SK-N-SH (cell line): ENCODE measurements around the gene CDK6. TPM values are rescaled to one million over a fixed set of nuclear protein-coding genes. Genes with fewer than 3 reads are reported as not detected.

Experiments
- CTCF ChIA-PET: fragments of 300-600, 350-600 bp; formaldehyde crosslinking; extraction: SDS; loops from one replicate; lab custom pipeline; 2021; lab: Yijun Ruan, JAX
- POLR2A ChIA-PET: fragments of 350-600 bp; sonication (Branson Sonifier 250); formaldehyde crosslinking; extraction: SDS; loops from one replicate; lab custom pipeline; 2020; ENCODE audit warnings: antibody characterized with exemption, inconsistent platforms; lab: Yijun Ruan, JAX
- DNase-seq: peaks from one replicate; pipeline ENCODE4 v3.0.0; 2012
- H2AFZ ChIP-seq: fragments of 200-600 bp; sonication (generic); 2 replicates; pipeline ENCODE4 v1.8.1; 2016; ENCODE audit warnings: antibody characterized with exemption, mild to moderate bottlenecking, low read depth
- H3F3A ChIP-seq: fragments of 200-600 bp; sonication (generic); replicated peaks from 2 replicates; pipeline ENCODE3; 2016; ENCODE audit warnings: antibody characterized with exemption, mild to moderate bottlenecking; ENCODE audit not compliant: insufficient read depth
- H3K27ac ChIP-seq, 2 experiments: fragments of 200-500 bp in 1 of 2; fragments of 200-600 bp in 1 of 2; sonication (Bioruptor generic) in 1 of 2; sonication (generic), shearing (Covaris generic) in 1 of 2; 2 replicates each; pipeline versions ENCODE4 v1.5.1 to v1.6.1; 2014 to 2016; ENCODE audit warnings: low read depth in 2 of 2, inconsistent platforms in 1 of 2, low read length in 1 of 2, mild to moderate bottlenecking in 1 of 2, mixed read lengths in 1 of 2
- H3K27me3 ChIP-seq: fragments of 200-600 bp; sonication (generic), shearing (Covaris generic); 2 replicates; pipeline ENCODE4 v1.6.1; 2016; ENCODE audit warnings: mixed run types; ENCODE audit not compliant: insufficient read depth
- H3K36me3 ChIP-seq, 2 experiments: fragments of 200-500 bp in 1 of 2; fragments of 200-600 bp in 1 of 2; sonication (Bioruptor generic) in 1 of 2; sonication (generic) in 1 of 2; replicated peaks in 1 of 2; 2 replicates each; pipeline versions ENCODE3 to v1.5.1; 2014 to 2016; ENCODE audit warnings: low read length in 1 of 2, mild to moderate bottlenecking in 1 of 2; ENCODE audit not compliant: insufficient read depth in 2 of 2, control insufficient read depth in 1 of 2
- H3K4me1 ChIP-seq, 2 experiments: fragments of 200-500 bp in 1 of 2; fragments of 200-600 bp in 1 of 2; sonication (Bioruptor generic) in 1 of 2; sonication (generic), shearing (Covaris generic) in 1 of 2; 2 replicates each; pipeline versions ENCODE4 v1.5.1 to v1.6.1; 2014 to 2016; ENCODE audit warnings: low read depth in 1 of 2, low read length in 1 of 2, mixed run types in 1 of 2; ENCODE audit not compliant: insufficient read depth in 2 of 2, control insufficient read depth in 1 of 2
- H3K4me2 ChIP-seq: fragments of 200-600 bp; sonication (generic), shearing (Covaris generic); 2 replicates; pipeline ENCODE4 v1.6.1; 2017; ENCODE audit warnings: mixed run types
- H3K4me3 ChIP-seq, 2 experiments: fragments of 200-500 bp in 1 of 2; fragments of 200-600 bp in 1 of 2; sonication (Bioruptor generic) in 1 of 2; sonication (generic), shearing (Covaris generic) in 1 of 2; 2 replicates each; pipeline versions ENCODE4 v1.5.1 to v1.8.1; 2014 to 2016; ENCODE audit warnings: low read depth in 2 of 2, inconsistent platforms in 1 of 2, low read length in 1 of 2, mild to moderate bottlenecking in 1 of 2, mixed read lengths in 1 of 2, moderate library complexity in 1 of 2
- H3K79me2 ChIP-seq: fragments of 200-600 bp; sonication (generic); 2 replicates; pipeline ENCODE4 v1.8.1; 2017; ENCODE audit warnings: mild to moderate bottlenecking; ENCODE audit not compliant: insufficient read depth
- H3K9ac ChIP-seq: fragments of 200-600 bp; sonication (generic); 2 replicates; pipeline ENCODE4 v1.6.1; 2017; ENCODE audit warnings: mixed run types
- H3K9me2 ChIP-seq: fragments of 200-600 bp; sonication (generic); 2 replicates; pipeline ENCODE4 v1.6.1; 2017; ENCODE audit warnings: mixed run types
- H3K9me3 ChIP-seq: fragments of 200-600 bp; sonication (generic); 2 replicates; pipeline ENCODE4 v1.6.1; 2017; ENCODE audit warnings: mixed run types, mild to moderate bottlenecking, moderate library complexity
- H4K20me1 ChIP-seq: fragments of 200-600 bp; sonication (generic); 2 replicates; pipeline ENCODE4 v1.6.1; 2017; ENCODE audit warnings: mild to moderate bottlenecking, mixed run types; ENCODE audit not compliant: insufficient read depth
- CTCF ChIP-seq: fragments of 200-600 bp; sonication (generic); IDR thresholded peaks from 2 replicates; pipeline ENCODE4 v1.6.1; 2017; ENCODE audit warnings: antibody characterized with exemption, mild to moderate bottlenecking, moderate library complexity
- ELF1 ChIP-seq: IDR thresholded peaks from 2 replicates; pipeline ENCODE4 v1.4.0; 2012
- EP300 ChIP-seq, 2 experiments: IDR thresholded peaks; 2 replicates each; pipeline versions ENCODE4 v1.4.0 to v1.6.1; 2012; ENCODE audit warnings: borderline replicate concordance in 1 of 2, low read depth in 1 of 2, low read length in 1 of 2
- EZH2phosphoT487 ChIP-seq: fragments of 200-600 bp; sonication (generic); IDR thresholded peaks from 2 replicates; pipeline ENCODE4 v1.6.1; 2017; ENCODE audit warnings: low read depth, mixed run types, mild to moderate bottlenecking, antibody characterized with exemption, moderate library complexity, borderline replicate concordance
- FOSL2 ChIP-seq: IDR thresholded peaks from 2 replicates; pipeline ENCODE4 v1.4.0; 2012; ENCODE audit warnings: low read depth, mild to moderate bottlenecking, moderate library complexity, borderline replicate concordance
- FOXJ3 ChIP-seq: sonication (generic); formaldehyde crosslinking; IDR thresholded peaks from 2 replicates; pipeline ENCODE4 v1.5.1; 2020; ENCODE audit warnings: mild to moderate bottlenecking, missing genetic modification reagents
- GABPA ChIP-seq: IDR thresholded peaks from 2 replicates; pipeline ENCODE4 v1.4.0; 2012; ENCODE audit warnings: low read depth, mild to moderate bottlenecking
- GATA2 ChIP-seq: sonication (generic); formaldehyde crosslinking; IDR thresholded peaks from 2 replicates; pipeline ENCODE4 v1.5.0; 2020; ENCODE audit warnings: mild to moderate bottlenecking, missing genetic modification reagents
- JUND ChIP-seq: IDR thresholded peaks from 2 replicates; pipeline ENCODE4 v1.4.0; 2012
- MAX ChIP-seq: IDR thresholded peaks from 2 replicates; pipeline ENCODE4 v1.4.0; 2012; ENCODE audit warnings: low read depth
- MEF2A ChIP-seq: IDR thresholded peaks from 2 replicates; pipeline ENCODE4 v1.4.0; 2012; ENCODE audit warnings: low read depth, borderline replicate concordance
- MXI1 ChIP-seq: IDR thresholded peaks from 2 replicates; pipeline ENCODE4 v1.6.1; 2012; ENCODE audit warnings: mild to moderate bottlenecking, low read depth, low read length, improper control_type of control experiment
- NFIC ChIP-seq: IDR thresholded peaks from 2 replicates; pipeline ENCODE4 v1.4.0; 2012; ENCODE audit warnings: borderline replicate concordance
- NRF1 ChIP-seq: IDR thresholded peaks from 2 replicates; pipeline ENCODE4 v1.6.1; 2012; ENCODE audit warnings: low read depth, mild to moderate bottlenecking, low read length
- POLR2AphosphoS5 ChIP-seq: IDR thresholded peaks from 2 replicates; pipeline ENCODE4 v1.6.1; 2012; ENCODE audit warnings: low read depth, low read length
- RAD21 ChIP-seq: IDR thresholded peaks from 2 replicates; pipeline ENCODE4 v1.6.1; 2012; ENCODE audit warnings: mild to moderate bottlenecking, low read length
- RCOR1 ChIP-seq: fragments of 150-350 bp; IDR thresholded peaks from 2 replicates; pipeline ENCODE4 v1.6.1; 2017; ENCODE audit warnings: antibody characterized with exemption, low read length
- RFX5 ChIP-seq: IDR thresholded peaks from 2 replicates; pipeline ENCODE4 v1.6.1; 2012; ENCODE audit warnings: mild to moderate bottlenecking, improper control_type of control experiment, low read length
- SIN3A ChIP-seq: IDR thresholded peaks from 2 replicates; pipeline ENCODE4 v1.6.1; 2012; ENCODE audit warnings: low read depth, mild to moderate bottlenecking, low read length, moderate library complexity, borderline replicate concordance
- SMC3 ChIP-seq: IDR thresholded peaks from 2 replicates; pipeline ENCODE4 v1.6.1; 2012; ENCODE audit warnings: low read depth, low read length, improper control_type of control experiment
- TAF1 ChIP-seq: IDR thresholded peaks from 2 replicates; pipeline ENCODE4 v1.6.1; 2012; ENCODE audit warnings: low read depth, mild to moderate bottlenecking, low read length, moderate library complexity, borderline replicate concordance
- TCF12 ChIP-seq: IDR thresholded peaks from 2 replicates; pipeline ENCODE4 v1.4.0; 2012
- USF2 ChIP-seq: fragments of 150-350 bp; IDR thresholded peaks from 2 replicates; pipeline ENCODE4 v1.6.1; 2017; ENCODE audit warnings: antibody characterized with exemption, low read length, low read depth, borderline replicate concordance
- YY1 ChIP-seq: IDR thresholded peaks from 2 replicates; pipeline ENCODE4 v1.4.0; 2012; ENCODE audit warnings: low read depth, mild to moderate bottlenecking
- WGBS: methylation state at CpG from one replicate; pipeline ENCODE4 v1.1.6; 2017; ENCODE audit warnings: low lambda C conversion rate; 5-methylcytosine and 5-hydroxymethylcytosine counted together
- polyA plus RNA-seq, 3 experiments: library from polyadenylated mRNA; depleted of rRNA; stranded (reverse); fragments of >200 nt; gene quantifications; 2 replicates each; pipeline ENCODE4 v1.2.3, GENCODE V29; 2012
- TF ChIP-seq, protein P1 (sequence below): IDR thresholded peaks from 2 replicates; pipeline ENCODE4 v1.4.0; 2012; ENCODE audit warnings: low read depth, borderline replicate concordance

The CDK6 gene
- polyA plus RNA-seq, 1 of the 3 experiments (the other 2 are of a cell fraction): 30.3 TPM

DNA sequence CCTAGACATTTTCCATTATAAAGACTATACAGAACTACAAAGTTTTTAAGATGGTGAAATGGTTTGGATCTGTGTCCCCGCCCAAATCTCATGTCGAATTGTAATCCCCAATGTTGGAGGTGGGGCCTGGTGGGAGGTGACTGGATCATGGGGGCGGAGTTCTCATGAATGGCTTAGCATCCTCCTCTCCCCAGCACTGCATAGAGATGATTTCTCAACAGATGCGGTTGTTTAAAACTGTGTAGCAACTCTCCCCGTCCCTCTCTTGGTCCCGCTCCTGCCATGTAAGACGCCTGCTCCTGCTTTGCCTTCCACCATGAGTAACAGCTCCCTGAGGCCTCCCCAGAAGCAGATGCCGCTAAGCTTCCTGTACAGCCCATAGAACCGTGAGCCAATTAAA is 247.8 kb downstream of the CDK6 start:
- WGBS: 64% methylated on average over 9 of the region's 9 CpGs
- H2AFZ ChIP-seq: no peak overlapping the region
- peaks cover 66% of the 10 kb centered on the region for H3K79me2 ChIP-seq
- H3K4me1 ChIP-seq: peaks cover 14 to 17% of the 10 kb centered on the region in 2 experiments; a peak in 3 of 4 replicates
- peaks cover 9% of the 10 kb centered on the region for H3F3A ChIP-seq
- no peak for TF ChIP-seq RCOR1
- no peak for TF ChIP-seq TCF12
- no peak for TF ChIP-seq SIN3A
- no peak for TF ChIP-seq GABPA
- no peak for TF ChIP-seq ELF1
- no peak for TF ChIP-seq RAD21
- TF ChIP-seq EZH2phosphoT487: no peak
- TF ChIP-seq GATA2: no peak
- no peak for TF ChIP-seq USF2
- TF ChIP-seq YY1: no peak
- TF ChIP-seq NRF1: no peak
- no peak for TF ChIP-seq JUND
- TF ChIP-seq TAF1: no peak
- no peaks in the 10 kb centered on the region for H3K9me3 ChIP-seq
- H3K4me3 ChIP-seq: peak overlapping the region; percentile 82 to 90
- no peak for DNase-seq
- H3K27me3 ChIP-seq: no peaks in the 10 kb centered on the region
- H3K36me3 ChIP-seq: peaks cover 14 to 22% of the 10 kb centered on the region in 2 experiments
- POLR2A ChIA-PET: interaction anchor here (0.6 kb wide), 1 partner anchor 60 kb away, joined by 3 read pairs; the partner anchor contains the start of genes PEX1 and RBM48
- H3K9me2 ChIP-seq: no peaks in the 10 kb centered on the region
- H3K9ac ChIP-seq: peak overlapping the region; percentile 82; the same call in 1 of the 2 replicates
- peak overlapping the region in 1 of 2 experiments; percentile 95; a peak in 1 of 4 replicates for H3K27ac ChIP-seq
- peak overlapping the region; percentile 81 for H3K4me2 ChIP-seq
- CTCF ChIA-PET: interaction anchor here (2.8 to 3.4 kb wide), 2 partner anchors 15 to 60 kb away, joined by 8 to 36 read pairs; partner anchors contain the start of genes PEX1 and RBM48
- H4K20me1 ChIP-seq: peaks cover 58% of the 10 kb centered on the region

- peaks cover 71% of the 10 kb centered on the region for H4K20me1 ChIP-seq
- 67% methylated on average over 4 of the region's 4 CpGs for WGBS
- no peak overlapping the region for H2AFZ ChIP-seq
- peaks cover 14 to 17% of the 10 kb centered on the region in 2 experiments; a peak in 3 of 4 replicates for H3K4me1 ChIP-seq
- TF ChIP-seq RFX5 (no peak), MAX (no peak), FOXJ3 (CRISPR knock-in tag) (no peak), NRF1 (no peak), MEF2A (no peak), SMC3 (no peak), MXI1 (no peak), FOSL2 (no peak), CTCF (no peak), RAD21 (no peak), POLR2AphosphoS5 (no peak), TAF1 (no peak), EP300 (IDR thresholded peaks at IDR 0.05; ENCODE audit: borderline replicate concordance in 1 of 2, low read depth in 1 of 2, low read length in 1 of 2) (no peak), NFIC (no peak)
- TF ChIP-seq, protein P1, sequence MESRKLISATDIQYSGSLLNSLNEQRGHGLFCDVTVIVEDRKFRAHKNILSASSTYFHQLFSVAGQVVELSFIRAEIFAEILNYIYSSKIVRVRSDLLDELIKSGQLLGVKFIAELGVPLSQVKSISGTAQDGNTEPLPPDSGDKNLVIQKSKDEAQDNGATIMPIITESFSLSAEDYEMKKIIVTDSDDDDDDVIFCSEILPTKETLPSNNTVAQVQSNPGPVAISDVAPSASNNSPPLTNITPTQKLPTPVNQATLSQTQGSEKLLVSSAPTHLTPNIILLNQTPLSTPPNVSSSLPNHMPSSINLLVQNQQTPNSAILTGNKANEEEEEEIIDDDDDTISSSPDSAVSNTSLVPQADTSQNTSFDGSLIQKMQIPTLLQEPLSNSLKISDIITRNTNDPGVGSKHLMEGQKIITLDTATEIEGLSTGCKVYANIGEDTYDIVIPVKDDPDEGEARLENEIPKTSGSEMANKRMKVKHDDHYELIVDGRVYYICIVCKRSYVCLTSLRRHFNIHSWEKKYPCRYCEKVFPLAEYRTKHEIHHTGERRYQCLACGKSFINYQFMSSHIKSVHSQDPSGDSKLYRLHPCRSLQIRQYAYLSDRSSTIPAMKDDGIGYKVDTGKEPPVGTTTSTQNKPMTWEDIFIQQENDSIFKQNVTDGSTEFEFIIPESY: no peak
- CTCF ChIA-PET: interaction anchor here (0.7 to 1.1 kb wide), 2 partner anchors 10 to 1553 kb away, joined by 3 read pairs; no protein-coding TSS in a partner anchor
- H3K36me3 ChIP-seq: peaks cover 14 to 28% of the 10 kb centered on the region in 2 experiments
- H3K27ac ChIP-seq: no peak overlapping the region; a peak in 1 of 4 replicates
- no peak overlapping the region for H3K9ac ChIP-seq
- H3K9me3 ChIP-seq: no peaks in the 10 kb centered on the region
- no peak overlapping the region for H3K4me3 ChIP-seq
- H3K9me2 ChIP-seq: no peaks in the 10 kb centered on the region
- H3K4me2 ChIP-seq: peak overlapping the region; percentile 3; the same call in 1 of the 2 replicates
- H3K27me3 ChIP-seq: no peaks in the 10 kb centered on the region
- H3K79me2 ChIP-seq: peaks cover 83% of the 10 kb centered on the region
- POLR2A ChIA-PET: no interaction called here
- DNase-seq: no peak
- H3F3A ChIP-seq: peaks cover 9% of the 10 kb centered on the region
These were observed 249.5 kb downstream of the CDK6 start for GRCh38 chr7:92586841-92587240.
